GM18868 (cell line): ENCODE data around the gene CEBPB.
"Not testable (repeated sequence)": the region's sequence is repeated elsewhere in the genome, so short reads cannot be mapped to it uniquely, and the experiment has no call there.

ENCODE experiments used
- ATAC-seq: cut with Tn5 transposase; IDR thresholded peaks from one replicate; pipeline ENCODE4 v1.9.1; 2021; ENCODE audit warnings: mild to moderate bottlenecking, moderate library complexity; ENCODE audit not compliant: unreplicated experiment

The CEBPB gene

GRCh38 chr20:50190251-50191064, at the start of gene CEBPB:
Gene CEBPB (plus strand): TSS chr20:50190830. CDS start chr20:50191034, 204 bp downstream.
- ATAC-seq = peak; percentile 45

- no peak for ATAC-seq
Observed at GRCh38 chr20:50141018-50141675, 49.5 kb upstream of the CEBPB start.

- no peak for ATAC-seq
Observed at GRCh38 chr20:50141811-50142561, 48.6 kb upstream of the CEBPB start.

- no peak for ATAC-seq
Observed at GRCh38 chr20:50142812-50143211, 47.8 kb upstream of the CEBPB start.

- ATAC-seq = no peak
Observed at GRCh38 chr20:50144362-50144761, 46.3 kb upstream of the CEBPB start.

GRCh38 chr20:50145566-50145965, 45.1 kb upstream of the CEBPB start:
- ATAC-seq = no peak

GRCh38 chr20:50146214-50146613, 44.4 kb upstream of the CEBPB start:
- no peak for ATAC-seq

- ATAC-seq = peak; percentile 93
Observed at GRCh38 chr20:50146732-50147662, 43.6 kb upstream of the CEBPB start.

- no peak for ATAC-seq
Observed at GRCh38 chr20:50149481-50150254, 41.0 kb upstream of the CEBPB start.

GRCh38 chr20:50151034-50151743, 39.4 kb upstream of the CEBPB start:
- ATAC-seq = no peak

- ATAC-seq = no peak
Observed at GRCh38 chr20:50152394-50153152, 38.1 kb upstream of the CEBPB start.

- ATAC-seq = no peak
Observed at GRCh38 chr20:50153153-50153499, 37.5 kb upstream of the CEBPB start.

GRCh38 chr20:50153500-50154377, 36.9 kb upstream of the CEBPB start, which contains the start of gene PEDS1:
Gene PEDS1 (minus strand): TSS chr20:50153723. CDS start chr20:50153637, 86 bp downstream.
- ATAC-seq = peak; percentile 97

GRCh38 chr20:50161494-50161893, 29.1 kb upstream of the CEBPB start:
- ATAC-seq = not testable (repeated sequence)

- no peak for ATAC-seq
Observed at GRCh38 chr20:50163570-50164317, 26.9 kb upstream of the CEBPB start.

GRCh38 chr20:50165684-50166554, 24.7 kb upstream of the CEBPB start:
- peak; percentile 98 for ATAC-seq
